Hepatocyte (in vitro differentiated cells): Measurements from ENCODE around the gene TBL3. TPM values are rescaled to one million over a fixed set of nuclear protein-coding genes. Genes with fewer than 3 reads are reported as not detected.

Source experiments
- DNase-seq: peaks from one replicate; pipeline ENCODE4 v3.0.0-alpha.2; 2016; ENCODE audit warnings: low spot score
- H2AFZ ChIP-seq: fragments of 200-600 bp; sonication (generic); 2 replicates; pipeline ENCODE4 v1.6.0; 2016; ENCODE audit warnings: antibody characterized with exemption, mild to moderate bottlenecking
- H3K27ac ChIP-seq: fragments of 200-600 bp; sonication (generic); 2 replicates; pipeline ENCODE4 v1.5.1; 2016; ENCODE audit warnings: mild to moderate bottlenecking
- H3K27me3 ChIP-seq: fragments of 200-600 bp; sonication (generic); 2 replicates; pipeline ENCODE4 v1.6.1; 2016
- H3K36me3 ChIP-seq: fragments of 200-600 bp; sonication (generic); replicated peaks from 2 replicates; pipeline ENCODE4 v1.5.1; 2016; ENCODE audit warnings: low read depth; ENCODE audit not compliant: insufficient read depth
- H3K4me1 ChIP-seq: fragments of 200-600 bp; sonication (generic); 2 replicates; pipeline ENCODE4 v1.5.1; 2016; ENCODE audit warnings: mild to moderate bottlenecking, moderate library complexity; ENCODE audit not compliant: insufficient read depth
- H3K4me2 ChIP-seq: fragments of 200-600 bp; sonication (generic); 2 replicates; pipeline ENCODE4 v1.6.0; 2016
- H3K4me3 ChIP-seq: fragments of 200-600 bp; sonication (generic); 2 replicates; pipeline ENCODE4 v1.5.1; 2016; ENCODE audit warnings: mild to moderate bottlenecking
- H3K79me2 ChIP-seq: fragments of 200-600 bp; sonication (generic); 2 replicates; pipeline ENCODE4 v1.6.0; 2017; ENCODE audit warnings: mild to moderate bottlenecking
- H3K9me2 ChIP-seq: fragments of 200-600 bp; sonication (generic); replicated peaks from 2 replicates; pipeline ENCODE4 v1.6.0; 2017; ENCODE audit warnings: mild to moderate bottlenecking; ENCODE audit not compliant: insufficient read depth
- H3K9me3 ChIP-seq: fragments of 200-600 bp; sonication (generic); 2 replicates; pipeline ENCODE4 v1.5.1; 2016; ENCODE audit warnings: low read depth, mild to moderate bottlenecking
- H4K20me1 ChIP-seq: fragments of 200-600 bp; sonication (generic); 2 replicates; pipeline ENCODE4 v1.6.0; 2016; ENCODE audit warnings: mild to moderate bottlenecking; ENCODE audit not compliant: insufficient read depth, poor library complexity, severe bottlenecking
- CTCF ChIP-seq: fragments of 200-600 bp; sonication (generic); IDR thresholded peaks from 2 replicates; pipeline ENCODE4 v1.5.1; 2016; ENCODE audit warnings: antibody characterized with exemption, mild to moderate bottlenecking; ENCODE audit not compliant: poor library complexity
- EZH2 ChIP-seq: fragments of 200-600 bp; sonication (generic); IDR thresholded peaks from 2 replicates; pipeline ENCODE4 v1.6.1; 2016; ENCODE audit warnings: antibody characterized with exemption, mild to moderate bottlenecking, borderline replicate concordance
- EZH2phosphoT487 ChIP-seq: fragments of 200-600 bp; sonication (generic); IDR thresholded peaks from one replicate; pipeline ENCODE4 v1.6.1; 2018; ENCODE audit warnings: antibody characterized with exemption, mild to moderate bottlenecking, low read depth, moderate library complexity; ENCODE audit not compliant: unreplicated experiment, severe bottlenecking
- WGBS: methylation state at CpG from one replicate; pipeline ENCODE4 v1.1.6; 2016; ENCODE audit warnings: low lambda C conversion rate; ENCODE audit errors: missing lambda C conversion rate; 5-methylcytosine and 5-hydroxymethylcytosine counted together
- polyA plus RNA-seq: library from polyadenylated mRNA; unstranded; fragments of >200 nt; fragmentation: Nextera tagmentation; extraction: Ambion mirVana; gene quantifications from 2 replicates; pipeline ENCODE4 v1.2.1, GENCODE V29; 2016
- total RNA-seq: library from RNA; depleted of rRNA; stranded (reverse); fragments of >200 nt; gene quantifications from 2 replicates; pipeline ENCODE4 v1.2.3, GENCODE V29; 2014

The TBL3 gene
- total and polyA plus RNA-seq, 2 experiments from 2014 or later: 24.2 to 48.5 TPM

GRCh38 chr16:2016407-2016922, 44.6 kb downstream of the TBL3 start:
- Histone ChIP-seq H3K4me3 (no peak overlapping the region), H2AFZ (no peak overlapping the region), H3K27me3 (peaks cover 21% of the 10 kb centered on the region), H3K4me2 (no peak overlapping the region), H3K9me3 (no peaks in the 10 kb centered on the region), H3K27ac (no peak overlapping the region), H4K20me1 (no peaks in the 10 kb centered on the region), H3K9me2 (no peaks in the 10 kb centered on the region), H3K36me3 (no peaks in the 10 kb centered on the region), H3K4me1 (peaks cover 17% of the 10 kb centered on the region), H3K79me2 (no peaks in the 10 kb centered on the region)
- 53% methylated on average over 13 of the region's 13 CpGs for WGBS
- DNase-seq: no peak
- TF ChIP-seq EZH2phosphoT487 (no peak), EZH2 (no peak), CTCF (peak; percentile 35)

- H3K9me2 ChIP-seq: no peaks in the 10 kb centered on the region
- H4K20me1 ChIP-seq: no peaks in the 10 kb centered on the region
- peaks cover 21% of the 10 kb centered on the region for H3K27me3 ChIP-seq
- H3K79me2 ChIP-seq: no peaks in the 10 kb centered on the region
- H3K4me1 ChIP-seq: peaks cover 32% of the 10 kb centered on the region
- peak within 1 kb of the TSS; percentile 80 for H3K4me2 ChIP-seq
- H2AFZ ChIP-seq: no peak within 1 kb of the TSS
- 14% methylated on average over 15 of the region's 33 CpGs for WGBS
- TF ChIP-seq EZH2 (no peak), CTCF (no peak), EZH2phosphoT487 (no peak)
- H3K4me3 ChIP-seq: no peak within 1 kb of the TSS
- H3K9me3 ChIP-seq: no peaks in the 10 kb centered on the region
- no peak for DNase-seq
- no peaks in the 10 kb centered on the region for H3K36me3 ChIP-seq
- H3K27ac ChIP-seq: no peak within 1 kb of the TSS
Observed at GRCh38 chr16:2019518-2019920, 47.7 kb downstream of the TBL3 start, which contains the start of gene NPW. Gene NPW (plus strand): TSS chr16:2019785.

- peak; percentile 48 for DNase-seq
- 3% methylated on average over 56 of the region's 96 CpGs for WGBS
- Histone ChIP-seq H3K36me3 (no peaks in the 10 kb centered on the region), H3K27ac (no peak overlapping the region), H3K79me2 (no peaks in the 10 kb centered on the region), H3K4me3 (no peak overlapping the region), H3K27me3 (peaks cover 21% of the 10 kb centered on the region), H3K9me3 (no peaks in the 10 kb centered on the region), H2AFZ (no peak overlapping the region), H3K4me2 (peak overlapping the region; percentile 80), H4K20me1 (no peaks in the 10 kb centered on the region), H3K4me1 (peaks cover 28% of the 10 kb centered on the region), H3K9me2 (no peaks in the 10 kb centered on the region)
- TF ChIP-seq EZH2phosphoT487 (no peak), CTCF (no peak), EZH2 (no peak)
Observed at GRCh38 chr16:2019921-2020831, 48.3 kb downstream of the TBL3 start.
